ENCODE measurements around the gene ATP2C1. TPM values are rescaled to one million over a fixed set of nuclear protein-coding genes. Genes with fewer than 3 reads are reported as not detected.
"Not testable (repeated sequence)": the region's sequence is repeated elsewhere in the genome, so short reads cannot be mapped to it uniquely, and the experiment has no call there.

Gene ATP2C1
- total and polyA plus RNA-seq, 2 donors (not counting 3 experiments of a cell fraction or from before 2014, with no cell fraction given): 50.1 to 73.3 TPM

DNA sequence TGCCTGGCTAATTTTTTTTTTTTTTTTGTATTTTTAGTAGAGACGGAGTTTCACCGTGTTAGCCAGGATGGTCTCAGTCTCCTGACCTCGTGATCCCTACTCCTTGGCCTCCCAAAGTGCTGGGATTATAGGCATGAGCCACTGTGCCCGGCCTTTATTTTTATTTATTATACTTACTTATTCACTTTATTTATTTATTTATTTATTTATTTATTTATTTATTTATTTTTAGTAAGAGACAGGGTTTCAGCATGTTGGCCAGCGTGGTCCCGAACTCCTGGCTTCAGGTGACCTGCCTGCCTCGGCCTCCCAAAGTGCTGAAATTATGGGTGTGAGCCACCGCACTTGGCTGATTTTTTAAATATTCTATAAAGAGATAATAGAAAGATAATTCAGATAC lies 31.8 kb upstream of the ATP2C1 start:
- FAIRE-seq, POLR2A ChIA-PET, CTCF ChIA-PET: not testable (repeated sequence)

DNA sequence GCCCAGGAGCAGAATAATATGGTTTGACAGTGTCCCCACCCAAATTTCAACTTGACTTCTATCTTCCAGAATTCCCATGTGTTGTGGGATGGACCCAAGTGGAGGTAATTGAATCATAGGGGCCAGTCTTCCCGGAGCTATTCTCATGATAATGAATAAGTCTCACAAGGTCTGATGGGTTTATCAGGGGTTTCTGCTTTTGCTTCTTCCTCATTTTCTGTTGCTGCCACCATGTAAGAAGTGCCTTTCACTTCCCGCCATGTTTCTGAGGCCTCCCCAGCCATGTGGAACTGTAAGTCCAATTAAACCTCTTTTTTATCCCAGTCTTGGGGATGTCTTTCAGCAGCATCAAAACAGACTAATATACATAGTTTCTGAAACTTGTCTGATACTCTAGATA lies 28.4 kb upstream of the ATP2C1 start:
- FAIRE-seq (no peak), DNase-seq (ENCODE audit: low read depth, low spot score) (no peak)
- H3K79me2 ChIP-seq (ENCODE audit: control insufficient read depth, insufficient read depth, low read length): no peaks in the 10 kb centered on the region
- H4K20me1 ChIP-seq (replicated peaks; ENCODE audit: control insufficient read depth, extremely low read depth, insufficient read depth, low read length): no peaks in the 10 kb centered on the region
- no peak overlapping the region for H3K27ac ChIP-seq (ENCODE audit: insufficient read depth, low read depth, low read length)
- no peak overlapping the region for H3K4me3 ChIP-seq (replicated peaks in 1 of 3; ENCODE audit: insufficient read depth in 1 of 3, low read depth in 1 of 3, low read length in 3 of 3)
- no peak for TF ChIP-seq EZH2 (IDR thresholded peaks at IDR 0.05; ENCODE audit: borderline replicate concordance, low read depth, low read length, severe bottlenecking)
- TF ChIP-seq, protein P1, sequence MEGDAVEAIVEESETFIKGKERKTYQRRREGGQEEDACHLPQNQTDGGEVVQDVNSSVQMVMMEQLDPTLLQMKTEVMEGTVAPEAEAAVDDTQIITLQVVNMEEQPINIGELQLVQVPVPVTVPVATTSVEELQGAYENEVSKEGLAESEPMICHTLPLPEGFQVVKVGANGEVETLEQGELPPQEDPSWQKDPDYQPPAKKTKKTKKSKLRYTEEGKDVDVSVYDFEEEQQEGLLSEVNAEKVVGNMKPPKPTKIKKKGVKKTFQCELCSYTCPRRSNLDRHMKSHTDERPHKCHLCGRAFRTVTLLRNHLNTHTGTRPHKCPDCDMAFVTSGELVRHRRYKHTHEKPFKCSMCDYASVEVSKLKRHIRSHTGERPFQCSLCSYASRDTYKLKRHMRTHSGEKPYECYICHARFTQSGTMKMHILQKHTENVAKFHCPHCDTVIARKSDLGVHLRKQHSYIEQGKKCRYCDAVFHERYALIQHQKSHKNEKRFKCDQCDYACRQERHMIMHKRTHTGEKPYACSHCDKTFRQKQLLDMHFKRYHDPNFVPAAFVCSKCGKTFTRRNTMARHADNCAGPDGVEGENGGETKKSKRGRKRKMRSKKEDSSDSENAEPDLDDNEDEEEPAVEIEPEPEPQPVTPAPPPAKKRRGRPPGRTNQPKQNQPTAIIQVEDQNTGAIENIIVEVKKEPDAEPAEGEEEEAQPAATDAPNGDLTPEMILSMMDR (IDR thresholded peaks at IDR 0.05; ENCODE audit: extremely low read depth in 1 of 2, insufficient read depth in 1 of 2, low read depth in 1 of 2, low read length in 2 of 2): no peak
- no peak for TF ChIP-seq MYC (IDR thresholded peaks at IDR 0.05; ENCODE audit: low read depth, low read length)
- no peak for TF ChIP-seq GATA2 (IDR thresholded peaks at IDR 0.05; ENCODE audit: insufficient read depth, insufficient read length, low read depth, low read length)
- no peak for TF ChIP-seq POLR2A (IDR thresholded peaks at IDR 0.05; ENCODE audit: low read depth, low read length)
- TF ChIP-seq FOS (IDR thresholded peaks at IDR 0.05; ENCODE audit: borderline replicate concordance, insufficient read depth, low read length): no peak
- no peak for TF ChIP-seq JUN (IDR thresholded peaks at IDR 0.05; ENCODE audit: borderline replicate concordance, insufficient read depth, insufficient read length, low read depth)
- TF ChIP-seq, protein P2, sequence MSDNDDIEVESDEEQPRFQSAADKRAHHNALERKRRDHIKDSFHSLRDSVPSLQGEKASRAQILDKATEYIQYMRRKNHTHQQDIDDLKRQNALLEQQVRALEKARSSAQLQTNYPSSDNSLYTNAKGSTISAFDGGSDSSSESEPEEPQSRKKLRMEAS (IDR thresholded peaks at IDR 0.05; ENCODE audit: insufficient read depth, insufficient read length): no peak
- TF ChIP-seq POLR2AphosphoS5 (IDR thresholded peaks at IDR 0.05; ENCODE audit: insufficient read depth, low read depth, low read length): no peak
- H3K9me1 ChIP-seq (replicated peaks; ENCODE audit: control insufficient read depth, extremely low read depth, insufficient read depth, low read length): no peaks in the 10 kb centered on the region
- intact Hi-C loops (cut with micrococcal nuclease): no loop called here
- POLR2A ChIA-PET: no interaction called here
- H3K4me1 ChIP-seq (ENCODE audit: control insufficient read depth, extremely low read depth, insufficient read depth, low read length): no peaks in the 10 kb centered on the region
- CTCF ChIA-PET: no interaction called here
- no peaks in the 10 kb centered on the region for H3K27me3 ChIP-seq (ENCODE audit: control insufficient read depth in 2 of 2, insufficient read depth in 2 of 2, low read length in 2 of 2)
- no peaks in the 10 kb centered on the region for H3K9me3 ChIP-seq (replicated peaks; ENCODE audit: control insufficient read depth, insufficient read depth, low read length)
- no peak overlapping the region for H2AFZ ChIP-seq (ENCODE audit: low read depth, low read length)
- no peak overlapping the region for H3K9ac ChIP-seq (replicated peaks; ENCODE audit: extremely low read depth, insufficient read depth, low read length)
- BruUV-seq (replicated peaks): no TSS peak
- no peaks in the 10 kb centered on the region for H3K36me3 ChIP-seq (ENCODE audit: control insufficient read depth in 2 of 2, extremely low read depth in 1 of 2, insufficient read depth in 2 of 2, low read length in 2 of 2)
- no peak overlapping the region for H3K4me2 ChIP-seq (ENCODE audit: insufficient read depth, low read length)
- dilution Hi-C loops (cut with MboI; ENCODE audit: extremely low pct_ligation_motif_present, low sequenced_read_pairs): no loop called here

More for the DNA sequence above, 31.8 kb upstream of the ATP2C1 start:
- H3K4me1 ChIP-seq (ENCODE audit: control insufficient read depth, extremely low read depth, insufficient read depth, low read length); intact Hi-C loops (cut with micrococcal nuclease); dilution Hi-C loops (cut with MboI; ENCODE audit: extremely low pct_ligation_motif_present, low sequenced_read_pairs); H3K4me2 ChIP-seq (ENCODE audit: insufficient read depth, low read length); H2AFZ ChIP-seq (ENCODE audit: low read depth, low read length); H3K9ac ChIP-seq (replicated peaks; ENCODE audit: extremely low read depth, insufficient read depth, low read length); H3K27ac ChIP-seq (ENCODE audit: insufficient read depth, low read depth, low read length); DNase-seq (ENCODE audit: low read depth, low spot score); H4K20me1 ChIP-seq (replicated peaks; ENCODE audit: control insufficient read depth, extremely low read depth, insufficient read depth, low read length); H3K27me3 ChIP-seq (ENCODE audit: control insufficient read depth in 2 of 2, insufficient read depth in 2 of 2, low read length in 2 of 2); H3K9me1 ChIP-seq (replicated peaks; ENCODE audit: control insufficient read depth, extremely low read depth, insufficient read depth, low read length); H3K36me3 ChIP-seq (ENCODE audit: control insufficient read depth in 2 of 2, extremely low read depth in 1 of 2, insufficient read depth in 2 of 2, low read length in 2 of 2); H3K9me3 ChIP-seq (replicated peaks; ENCODE audit: control insufficient read depth, insufficient read depth, low read length); H3K4me3 ChIP-seq (replicated peaks in 1 of 3; ENCODE audit: insufficient read depth in 1 of 3, low read depth in 1 of 3, low read length in 3 of 3); H3K79me2 ChIP-seq (ENCODE audit: control insufficient read depth, insufficient read depth, low read length); BruUV-seq (replicated peaks): not testable (repeated sequence)

All from endothelial cell of umbilical vein (primary cell).